GM19438 (cell line): Measurements from ENCODE around the gene PGLYRP1.

ENCODE experiments used
- ATAC-seq: cut with Tn5 transposase; IDR thresholded peaks from one replicate; pipeline ENCODE4 v1.9.1; 2021; ENCODE audit warnings: low read depth; ENCODE audit not compliant: unreplicated experiment

The PGLYRP1 gene

GRCh38 chr19:46006411-46006810 is 16.4 kb downstream of the PGLYRP1 start:
- no peak for ATAC-seq

GRCh38 chr19:46002678-46003275 is 20.1 kb downstream of the PGLYRP1 start:
- no peak for ATAC-seq

- ATAC-seq: no peak
These were observed 22.2 kb downstream of the PGLYRP1 start for GRCh38 chr19:46000491-46001246.

- no peak for ATAC-seq
These were observed 23.2 kb downstream of the PGLYRP1 start for GRCh38 chr19:45999653-46000121.

GRCh38 chr19:45998834-45999233 is 24.0 kb downstream of the PGLYRP1 start:
- ATAC-seq: no peak

DNA sequence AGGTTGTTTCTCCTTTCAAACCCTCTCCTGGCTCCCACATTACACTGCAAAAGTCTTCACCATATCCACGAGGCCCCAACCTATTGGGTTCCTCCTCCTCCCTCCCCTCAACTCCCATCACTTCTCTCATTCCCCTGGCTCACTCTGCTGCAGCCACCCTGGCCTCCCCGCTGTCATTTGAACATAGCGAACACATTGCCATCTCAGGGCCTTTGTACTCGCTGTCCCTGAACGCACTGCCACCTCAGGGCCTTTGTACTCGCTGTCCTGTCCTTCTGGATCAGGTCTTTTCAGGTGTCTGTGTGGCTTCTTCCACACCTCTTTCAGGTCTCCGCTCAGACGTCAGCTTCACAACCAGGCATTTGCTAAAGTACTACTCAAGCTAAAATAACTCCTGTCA is 25.9 kb downstream of the PGLYRP1 start:
- no peak for ATAC-seq

GRCh38 chr19:45995715-45996385 is 27.0 kb downstream of the PGLYRP1 start:
- ATAC-seq: no peak

GRCh38 chr19:45994998-45995714 is 27.7 kb downstream of the PGLYRP1 start, which contains the start of gene CCDC61:
Gene CCDC61, plus strand, starts transcription at chr19:45995467. Its CDS starts 7,552 bp downstream, at chr19:46003019.
- peak; percentile 95 for ATAC-seq

- ATAC-seq: peak; percentile 4
These were observed 28.3 kb downstream of the PGLYRP1 start for GRCh38 chr19:45994456-45994997.

DNA sequence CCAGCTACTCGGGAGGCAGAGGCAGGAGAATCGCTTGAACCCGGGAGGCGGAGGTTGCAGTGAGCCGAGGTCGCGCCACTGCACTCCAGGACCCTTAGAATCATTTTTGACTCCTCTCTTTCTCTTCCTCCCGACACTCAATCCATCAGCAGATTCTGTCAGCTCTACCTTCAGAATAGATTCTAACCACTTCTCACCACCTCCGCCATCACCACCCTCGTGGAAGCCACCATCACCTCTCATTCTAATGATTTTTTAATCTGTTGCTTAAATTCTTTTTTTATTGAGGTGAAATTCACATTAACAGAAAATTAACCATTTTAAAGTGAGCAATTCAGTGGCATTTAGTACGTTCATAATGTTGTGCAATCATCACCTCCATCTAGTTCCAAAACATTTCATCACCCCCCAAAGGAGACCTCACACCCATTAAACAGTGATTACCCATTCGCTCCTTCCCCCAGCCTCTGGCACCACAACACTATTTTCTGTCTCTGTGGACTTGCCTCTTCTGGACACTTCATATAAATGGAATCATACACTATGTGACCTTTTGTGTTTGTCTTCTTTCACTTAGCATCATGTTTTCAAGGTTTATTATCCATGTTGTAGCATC is 32.6 kb downstream of the PGLYRP1 start:
- ATAC-seq: no peak

GRCh38 chr19:45985321-45985720 is 37.5 kb downstream of the PGLYRP1 start:
- no peak for ATAC-seq

- no peak for ATAC-seq
These were observed 41.5 kb downstream of the PGLYRP1 start for GRCh38 chr19:45981350-45981749.

DNA sequence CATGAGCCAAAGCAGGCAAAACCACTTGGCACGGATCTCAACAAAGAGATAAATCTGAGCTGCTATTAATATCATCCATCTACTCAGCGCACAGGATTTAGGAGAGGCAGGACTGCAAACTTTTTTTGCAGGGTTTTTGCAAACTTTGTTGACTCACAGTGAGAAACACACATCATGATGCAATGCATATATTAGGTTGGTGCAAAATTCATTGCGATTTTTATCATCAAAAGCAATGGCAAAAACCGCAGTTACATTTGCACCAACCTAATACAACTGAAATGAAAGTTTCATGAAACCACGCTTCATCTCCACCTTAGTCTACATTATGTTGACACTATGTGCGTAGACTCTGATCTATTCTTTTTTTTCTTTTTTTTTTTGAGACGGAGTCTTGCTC is 44.7 kb downstream of the PGLYRP1 start:
- no peak for ATAC-seq

- no peak for ATAC-seq
These were observed 46.7 kb downstream of the PGLYRP1 start for GRCh38 chr19:45976178-45976577.

DNA sequence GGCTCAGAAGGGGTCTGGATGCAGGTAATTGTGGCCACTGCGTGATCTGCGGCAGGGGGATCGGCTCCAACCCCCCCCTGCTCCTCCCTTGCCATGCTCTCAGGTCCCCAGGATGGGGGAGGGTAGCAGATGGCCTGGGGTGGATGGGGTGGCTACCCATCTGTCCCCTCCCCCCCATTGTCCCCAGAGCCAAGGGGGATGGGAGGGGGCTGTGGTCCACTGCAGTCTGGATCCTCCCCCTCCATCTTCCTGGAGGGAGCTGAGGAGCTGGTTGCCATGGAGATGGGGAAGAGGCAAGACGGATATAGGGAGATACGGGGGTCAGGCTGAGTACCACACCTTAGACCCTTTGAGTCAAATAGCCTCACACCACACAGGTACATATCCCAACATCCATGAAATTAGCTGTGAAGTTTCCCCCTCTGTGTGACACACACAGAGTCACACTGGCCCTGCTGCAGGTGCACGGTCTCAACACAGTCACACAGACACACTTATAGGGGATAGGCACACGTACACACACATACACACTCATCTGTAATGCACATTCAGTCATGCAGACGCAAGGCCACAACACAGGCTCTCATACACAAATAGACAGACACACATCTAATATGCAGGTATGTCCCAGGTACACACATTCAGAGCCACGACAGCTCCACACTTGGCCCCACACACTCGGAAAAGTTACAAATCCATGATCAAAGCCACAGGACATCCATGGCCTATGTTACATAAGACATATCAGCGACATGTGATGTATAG is 47.4 kb downstream of the PGLYRP1 start:
- no peak for ATAC-seq

- ATAC-seq: no peak
These were observed 49.1 kb downstream of the PGLYRP1 start, which contains the start of gene NOVA2 for GRCh38 chr19:45973553-45974338. Gene NOVA2, minus strand, starts transcription at chr19:45973865. Its CDS starts 514 bp downstream, at chr19:45973351.

- ATAC-seq: no peak
These were observed 49.8 kb downstream of the PGLYRP1 start for GRCh38 chr19:45972947-45973540.
